GM18868 (cell line): ENCODE results near the gene HLA-DQB1.
A peak's percentile ranks its signal among the peaks of the same experiment; 100 is the strongest.
"Not testable (repeated sequence)": the region's sequence is repeated elsewhere in the genome, so short reads cannot be mapped to it uniquely, and the experiment has no call there.

Experiments
- ATAC-seq: cut with Tn5 transposase; IDR thresholded peaks from one replicate; pipeline ENCODE4 v1.9.1; 2021; ENCODE audit warnings: mild to moderate bottlenecking, moderate library complexity; ENCODE audit not compliant: unreplicated experiment

HLA-DQB1 gene

DNA sequence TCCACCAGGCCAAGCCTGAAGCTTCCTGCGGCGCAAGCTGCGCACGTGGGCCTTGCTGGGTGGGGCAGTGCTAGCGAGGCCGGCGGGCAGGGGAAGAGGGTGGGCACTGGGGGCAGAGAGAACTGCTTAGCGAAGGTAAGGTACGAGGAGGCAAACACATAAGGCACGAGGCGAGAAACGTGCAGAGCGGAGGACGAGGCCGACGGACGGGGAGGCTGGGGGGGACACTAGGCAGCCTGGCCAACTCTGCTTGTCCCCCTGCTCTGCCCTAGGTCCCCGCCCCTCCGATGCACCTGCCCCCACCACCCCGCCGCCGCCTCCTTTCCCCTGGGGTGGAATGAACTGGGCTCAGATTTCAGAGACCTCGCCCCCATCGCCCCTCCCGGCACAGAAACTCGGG is 2.1 kb downstream of the HLA-DQB1 start:
- ATAC-seq = no peak

DNA sequence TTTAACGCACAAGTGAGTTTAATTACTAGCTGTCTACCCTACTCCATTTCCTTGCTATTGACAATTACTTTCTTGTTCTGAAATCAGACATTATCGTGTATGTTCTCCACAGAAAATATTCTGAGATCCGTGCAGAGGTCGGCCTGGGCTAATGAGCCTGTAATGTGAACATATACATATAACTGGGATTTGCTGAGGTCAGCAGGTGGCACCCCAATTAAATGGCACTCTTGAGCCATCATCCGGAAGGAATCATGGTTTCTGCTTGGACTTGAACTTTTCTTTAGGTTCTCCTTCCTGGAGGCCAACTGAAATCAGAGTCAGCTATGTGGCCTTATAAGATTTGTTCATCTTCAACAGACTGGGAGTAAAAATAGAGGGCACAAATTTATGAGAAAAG is 3.6 kb downstream of the HLA-DQB1 start:
- no peak for ATAC-seq

GRCh38 chr6:32662099-32662498 is 4.4 kb downstream of the HLA-DQB1 start:
- ATAC-seq = no peak

DNA sequence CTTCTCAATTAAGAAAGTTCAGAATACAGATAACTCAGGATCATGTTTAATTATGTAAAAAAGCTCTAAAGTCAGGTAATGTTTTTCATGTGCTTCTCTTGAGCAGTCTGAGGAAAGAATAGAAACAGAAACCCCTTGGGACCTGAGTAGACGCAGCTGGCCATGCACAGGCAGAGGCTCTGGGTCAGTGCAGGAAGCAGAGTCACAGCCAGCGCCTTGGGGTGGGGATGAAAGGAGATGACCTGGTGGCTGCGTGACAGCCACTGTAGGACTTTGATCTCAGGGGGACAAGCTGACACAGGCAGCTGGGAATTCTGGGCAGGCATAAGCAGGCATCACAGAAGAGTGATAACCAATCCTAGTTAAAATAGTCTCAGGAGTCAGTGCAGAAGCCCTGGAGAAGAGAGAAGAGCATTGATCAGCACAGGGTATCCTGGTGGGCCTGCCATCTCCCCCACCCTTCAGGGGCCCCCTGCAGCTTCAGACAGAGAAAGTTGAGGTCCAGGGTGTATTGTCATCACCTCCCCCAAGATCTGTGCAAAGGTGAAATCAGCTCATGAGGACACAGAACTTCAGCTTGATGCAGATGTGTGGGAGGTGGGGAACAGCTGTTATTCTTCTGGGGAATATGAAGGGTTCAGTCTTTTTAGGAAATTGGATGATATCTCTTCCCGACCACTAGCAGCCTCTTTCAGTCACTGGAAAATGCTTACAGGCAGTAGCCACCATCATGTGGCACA is 6.4 kb downstream of the HLA-DQB1 start:
- ATAC-seq = no peak

GRCh38 chr6:32658268-32658897 is 8.1 kb downstream of the HLA-DQB1 start:
- ATAC-seq = no peak

DNA sequence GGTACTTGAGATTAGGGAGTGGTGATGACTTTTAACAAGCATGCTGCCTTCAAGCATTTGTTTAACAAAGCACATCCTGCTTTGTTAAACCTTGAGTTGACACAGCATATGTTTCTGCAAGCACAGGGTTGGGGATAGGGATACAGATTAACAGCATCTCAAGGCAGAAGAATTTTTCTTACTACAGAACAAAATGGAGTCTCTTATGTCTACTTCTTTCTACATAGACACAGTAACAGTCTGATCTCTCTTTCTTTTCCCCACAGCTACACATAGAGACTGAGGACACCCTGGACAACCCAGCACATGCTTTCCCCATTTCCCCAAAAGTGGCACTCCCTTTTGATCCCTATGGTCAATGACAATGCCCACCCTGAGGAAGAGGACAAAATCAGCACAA is 8.6 kb downstream of the HLA-DQB1 start:
- not testable (repeated sequence) for ATAC-seq

DNA sequence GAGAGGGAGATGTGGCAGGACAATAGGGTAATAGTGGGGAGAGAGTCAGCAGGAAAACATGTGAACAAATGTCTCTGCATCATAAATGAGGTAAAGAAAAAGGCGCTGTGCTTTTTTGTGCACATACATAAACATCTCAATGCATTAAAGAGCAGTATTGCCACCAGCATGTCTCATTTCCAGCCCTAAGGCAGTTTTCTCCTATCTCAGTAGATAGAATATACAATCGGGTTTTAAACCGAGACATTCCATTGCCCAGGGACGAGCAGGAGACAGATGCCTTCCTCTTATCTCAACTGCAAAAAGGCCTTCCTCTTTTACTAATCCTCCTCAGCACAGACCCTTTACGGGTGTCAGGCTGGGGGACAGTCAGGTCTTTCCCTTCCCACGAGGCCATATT is 9.1 kb downstream of the HLA-DQB1 start:
- not testable (repeated sequence) for ATAC-seq

GRCh38 chr6:32655203-32655710 is 11.2 kb downstream of the HLA-DQB1 start:
- no peak for ATAC-seq

DNA sequence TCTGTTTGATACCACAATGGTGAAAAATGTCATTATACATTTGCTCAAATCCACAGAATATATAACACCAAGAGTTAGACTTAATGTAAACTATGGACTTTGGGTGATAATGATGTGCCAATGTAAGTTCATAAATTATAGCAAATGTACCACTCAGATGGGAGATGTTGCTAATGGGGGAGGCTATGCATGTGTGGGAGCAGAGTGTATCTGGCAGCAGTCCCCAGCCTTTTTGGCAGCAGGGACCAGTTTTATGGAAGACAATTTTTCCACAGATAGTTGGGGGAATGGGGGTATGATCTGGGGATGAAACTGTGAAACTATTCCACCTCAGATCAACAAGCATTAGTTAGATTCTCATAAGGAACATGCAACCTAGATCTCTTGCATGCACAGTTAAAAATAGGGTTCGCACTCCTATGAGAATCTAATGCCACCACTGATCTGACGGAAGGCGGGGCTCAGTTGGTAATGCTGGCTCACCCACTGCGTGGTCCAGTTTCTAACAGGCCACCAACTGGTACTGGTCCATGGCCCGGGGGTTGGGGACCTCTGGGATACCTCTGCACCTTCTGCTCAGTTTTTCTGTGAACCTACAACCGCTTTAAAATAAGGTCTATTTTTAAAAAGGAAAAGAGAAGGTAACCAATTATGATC is 21.3 kb downstream of the HLA-DQB1 start:
- no peak for ATAC-seq

- ATAC-seq = no peak
These were observed 22.6 kb downstream of the HLA-DQB1 start for GRCh38 chr6:32643904-32644303.

GRCh38 chr6:32642720-32643106 is 23.7 kb downstream of the HLA-DQB1 start:
- no peak for ATAC-seq

GRCh38 chr6:32641785-32642719 is 24.4 kb downstream of the HLA-DQB1 start:
- not testable (repeated sequence) for ATAC-seq

DNA sequence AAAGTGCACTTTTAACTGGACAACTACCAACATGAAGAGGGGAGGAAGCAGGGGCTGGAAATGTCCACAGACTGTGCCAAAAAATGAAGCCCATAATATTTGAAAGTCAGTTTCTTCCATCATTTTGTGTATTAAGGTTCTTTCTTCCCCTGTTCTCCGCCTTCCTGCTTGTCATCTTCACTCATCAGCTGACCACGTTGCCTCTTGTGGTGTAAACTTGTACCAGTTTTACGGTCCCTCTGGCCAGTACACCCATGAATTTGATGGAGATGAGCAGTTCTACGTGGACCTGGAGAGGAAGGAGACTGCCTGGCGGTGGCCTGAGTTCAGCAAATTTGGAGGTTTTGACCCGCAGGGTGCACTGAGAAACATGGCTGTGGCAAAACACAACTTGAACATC is 25.3 kb downstream of the HLA-DQB1 start:
- ATAC-seq = no peak

- no peak for ATAC-seq
These were observed 26.7 kb downstream of the HLA-DQB1 start for GRCh38 chr6:32639440-32640394.

DNA sequence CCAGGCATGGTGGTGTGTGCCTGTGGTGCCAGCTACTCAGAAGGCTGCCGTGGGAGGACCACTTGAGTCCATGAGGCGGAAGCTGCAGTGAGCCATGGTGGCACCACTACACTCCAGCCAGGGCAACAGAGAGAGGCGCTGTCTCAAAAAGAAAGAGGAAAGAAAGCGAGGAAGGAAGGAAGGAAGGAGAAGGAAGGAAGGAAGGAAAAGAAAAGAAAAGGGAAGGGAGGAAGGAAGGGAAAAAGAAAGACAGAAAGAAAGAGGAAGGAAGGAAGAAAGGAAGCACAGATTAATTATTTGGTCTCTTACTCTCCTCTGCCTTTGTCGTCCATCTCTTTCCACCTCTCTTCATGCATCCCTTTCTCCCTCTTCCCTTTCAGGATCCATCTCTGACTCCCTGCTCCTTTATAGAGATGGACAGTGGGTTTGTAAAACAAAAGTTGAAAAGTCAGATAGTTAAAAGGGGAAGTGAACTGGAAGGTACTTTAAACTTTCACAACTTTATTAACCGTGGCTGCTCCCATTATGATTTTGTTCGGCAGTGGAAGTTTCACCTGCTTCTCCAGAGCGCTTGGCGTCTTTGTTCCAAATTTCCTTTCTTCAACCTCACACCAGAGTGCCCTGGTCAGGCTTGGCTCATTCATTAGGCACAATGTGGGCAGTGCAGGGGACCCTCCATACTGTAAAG is 27.8 kb downstream of the HLA-DQB1 start:
- ATAC-seq = no peak

- no peak for ATAC-seq
These were observed 28.6 kb downstream of the HLA-DQB1 start for GRCh38 chr6:32637883-32638282.

DNA sequence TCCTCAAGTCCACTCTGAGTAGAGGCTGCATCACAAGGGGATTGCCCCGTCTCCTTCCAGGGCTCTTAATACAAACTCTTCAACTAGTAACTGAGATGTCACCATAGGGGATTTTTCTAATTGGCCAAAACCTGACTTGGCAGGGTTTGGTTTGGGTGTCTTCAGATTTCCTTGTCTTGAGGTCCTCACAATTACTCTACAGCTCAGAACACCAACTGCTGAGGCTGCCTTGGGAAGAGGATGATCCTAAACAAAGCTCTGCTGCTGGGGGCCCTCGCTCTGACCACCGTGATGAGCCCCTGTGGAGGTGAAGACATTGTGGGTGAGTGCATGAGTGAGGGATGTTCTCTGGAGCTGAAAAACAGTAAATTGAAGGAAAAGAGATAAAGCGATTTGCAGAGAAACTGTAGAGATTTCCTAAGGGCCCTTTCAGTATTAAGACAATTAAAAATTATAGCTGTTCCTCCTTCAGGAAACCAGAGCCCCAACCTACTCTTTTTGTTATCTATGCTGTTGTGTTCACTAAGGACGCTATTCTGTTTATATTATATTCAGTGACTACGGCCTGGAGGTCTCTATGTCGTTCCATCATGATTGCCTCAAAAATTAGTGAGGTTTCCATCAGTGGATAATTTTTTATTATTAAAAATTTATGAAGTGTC is 29.1 kb downstream of the HLA-DQB1 start, which contains the start of gene HLA-DQA1:
HLA-DQA1 (plus strand) TSS at position 188 of the 662 bp plus-strand sequence; CDS start at position 241, 53 bp downstream.
- ATAC-seq = peak; percentile 86

DNA sequence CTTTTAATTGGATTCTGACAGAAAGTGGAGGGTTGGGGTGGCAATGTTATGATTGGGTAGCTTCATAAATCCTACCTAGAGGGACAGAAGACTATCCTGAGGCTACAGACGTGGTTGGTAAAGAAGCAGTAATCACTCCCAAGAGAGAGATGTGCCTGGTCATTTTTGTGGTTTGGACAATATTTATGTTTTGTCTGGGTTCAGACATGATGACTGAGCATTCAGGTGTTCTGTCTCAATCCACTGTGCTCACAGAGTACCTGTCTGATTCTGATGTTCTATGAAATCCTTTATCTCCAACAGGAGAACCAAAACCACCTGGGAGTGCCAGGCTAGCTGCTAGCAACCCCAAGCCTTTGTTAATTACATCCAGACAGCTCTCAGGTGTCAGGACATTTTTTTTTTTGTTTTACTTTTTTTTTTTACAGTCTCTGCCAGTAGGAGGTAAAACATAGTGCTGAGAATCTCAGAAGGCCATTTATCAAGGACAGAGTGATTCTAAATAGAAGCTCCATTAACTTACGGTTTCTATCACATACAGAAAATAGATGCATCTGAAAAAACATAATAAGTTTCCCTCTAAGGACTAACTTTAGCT is 30.8 kb downstream of the HLA-DQB1 start:
- ATAC-seq = no peak
